Natural killer cell (primary cell): Measurements from ENCODE around the gene LNX1. TPM values are rescaled to one million over a fixed set of nuclear protein-coding genes. Genes with fewer than 3 reads are reported as not detected.

ENCODE experiments used
- ATAC-seq, 3 donors: fragments of 150-1000 bp in 2 of 3; fragments of 200-7000 bp in 1 of 3; cut with Tn5 transposase; 1 replicate in 1 of 3; 2 replicates in 2 of 3; pipeline ENCODE4 v1.10.0; 2021; ENCODE audit warnings: mild to moderate bottlenecking in 2 of 3, moderate library complexity in 2 of 3
- DNase-seq, 2 donors: peaks; one replicate each; pipeline versions ENCODE4 v3.0.0 to v3.0.0-alpha.2; 2013 to 2021; ENCODE audit warnings: mixed read lengths in 1 of 2
- H3K27ac ChIP-seq: one replicate; pipeline ENCODE4 v1.5.1; 2013; ENCODE audit warnings: mild to moderate bottlenecking, low read length
- H3K27me3 ChIP-seq: one replicate; pipeline ENCODE4 v1.6.1; 2013; ENCODE audit warnings: low read length; ENCODE audit not compliant: control insufficient read depth, insufficient read depth
- H3K36me3 ChIP-seq: one replicate; pipeline ENCODE4 v1.6.1; 2013; ENCODE audit warnings: low read length; ENCODE audit not compliant: control insufficient read depth, insufficient read depth
- H3K4me1 ChIP-seq: one replicate; pipeline ENCODE4 v1.6.1; 2013; ENCODE audit warnings: low read length; ENCODE audit not compliant: control insufficient read depth, insufficient read depth
- H3K4me3 ChIP-seq: one replicate; pipeline ENCODE4 v1.5.1; 2013; ENCODE audit warnings: low read length
- H3K9me3 ChIP-seq: one replicate; pipeline ENCODE4 v1.6.1; 2013; ENCODE audit warnings: low read length; ENCODE audit not compliant: control insufficient read depth, insufficient read depth
- H3K27ac Mint-ChIP-seq, 2 donors: one replicate each; pipeline ENCODE4 v1.8.0; 2022; ENCODE audit warnings: mild to moderate bottlenecking in 2 of 2, mixed read lengths in 2 of 2, moderate library complexity in 1 of 2
- H3K27me3 Mint-ChIP-seq, 2 donors: one replicate each; pipeline ENCODE4 v1.8.0; 2022; ENCODE audit warnings: low read depth in 2 of 2, mixed read lengths in 2 of 2
- H3K36me3 Mint-ChIP-seq: one replicate; pipeline ENCODE4 v1.8.0; 2022; ENCODE audit warnings: mixed read lengths
- H3K4me1 Mint-ChIP-seq, 2 donors: one replicate each; pipeline ENCODE4 v1.8.0; 2022; ENCODE audit warnings: mixed read lengths in 2 of 2
- H3K4me3 Mint-ChIP-seq: one replicate; pipeline ENCODE4 v1.8.0; 2022; ENCODE audit warnings: mild to moderate bottlenecking, moderate library complexity, mixed read lengths
- H3K9me3 Mint-ChIP-seq, 2 donors: one replicate each; pipeline ENCODE4 v1.8.0; 2022; ENCODE audit warnings: mixed read lengths in 2 of 2
- WGBS: methylation state at CpG from one replicate; pipeline ENCODE4 v1.1.7; 2013; ENCODE audit warnings: missing lambda C conversion rate; ENCODE audit not compliant: insufficient coverage; 5-methylcytosine and 5-hydroxymethylcytosine counted together
- intact Hi-C: fragments of 100-400 bp; cut with micrococcal nuclease; formaldehyde crosslinking; loops from one replicate; pipeline ENCODE4 v1.14.2; 2022
- total RNA-seq, 4 donors: library from RNA; stranded (reverse); fragments of 120-200 nt in 1 of 4; gene quantifications; one replicate each; pipeline versions ENCODE4 v1.2.3 to v1.2.4, GENCODE V29; 2013 to 2022
- TF ChIP-seq, protein P1 (sequence below): fragments of 200-600 bp; IDR thresholded peaks from one replicate; pipeline ENCODE4 v1.8.0; 2022; ENCODE audit warnings: antibody characterized with exemption

LNX1 gene
- total RNA-seq, 3 donors from 2014 or later (not counting 1 experiment from before 2014, with no cell fraction given), result not detected

DNA sequence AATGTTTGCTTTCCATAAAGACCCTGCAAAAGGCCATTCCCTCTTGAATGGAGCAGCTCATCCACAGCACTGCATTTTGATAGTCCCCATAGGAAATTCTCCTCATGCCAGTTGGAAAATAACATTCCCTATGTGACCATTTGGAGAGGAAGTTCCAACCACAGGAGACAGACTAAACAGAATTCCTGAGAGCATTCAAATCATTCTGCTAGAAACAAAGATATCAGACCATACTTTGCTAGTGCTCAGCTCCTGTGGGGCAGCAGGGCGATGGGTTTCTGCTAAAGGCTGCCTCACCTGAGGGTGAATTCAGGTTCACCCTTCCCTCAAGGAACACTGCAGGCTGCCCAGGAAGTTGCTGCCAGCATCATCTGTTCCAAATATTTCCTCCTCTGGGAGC is 58.8 kb downstream of the LNX1 start:
- Mint-ChIP-seq H3K27ac (no peak overlapping the region), H3K4me1 (no peaks in the 10 kb centered on the region), H3K9me3 (no peaks in the 10 kb centered on the region), H3K36me3 (no peaks in the 10 kb centered on the region), H3K4me3 (no peak overlapping the region), H3K27me3 (peaks cover 10 to 19% of the 10 kb centered on the region in 2 donors)
- TF ChIP-seq, protein P1, sequence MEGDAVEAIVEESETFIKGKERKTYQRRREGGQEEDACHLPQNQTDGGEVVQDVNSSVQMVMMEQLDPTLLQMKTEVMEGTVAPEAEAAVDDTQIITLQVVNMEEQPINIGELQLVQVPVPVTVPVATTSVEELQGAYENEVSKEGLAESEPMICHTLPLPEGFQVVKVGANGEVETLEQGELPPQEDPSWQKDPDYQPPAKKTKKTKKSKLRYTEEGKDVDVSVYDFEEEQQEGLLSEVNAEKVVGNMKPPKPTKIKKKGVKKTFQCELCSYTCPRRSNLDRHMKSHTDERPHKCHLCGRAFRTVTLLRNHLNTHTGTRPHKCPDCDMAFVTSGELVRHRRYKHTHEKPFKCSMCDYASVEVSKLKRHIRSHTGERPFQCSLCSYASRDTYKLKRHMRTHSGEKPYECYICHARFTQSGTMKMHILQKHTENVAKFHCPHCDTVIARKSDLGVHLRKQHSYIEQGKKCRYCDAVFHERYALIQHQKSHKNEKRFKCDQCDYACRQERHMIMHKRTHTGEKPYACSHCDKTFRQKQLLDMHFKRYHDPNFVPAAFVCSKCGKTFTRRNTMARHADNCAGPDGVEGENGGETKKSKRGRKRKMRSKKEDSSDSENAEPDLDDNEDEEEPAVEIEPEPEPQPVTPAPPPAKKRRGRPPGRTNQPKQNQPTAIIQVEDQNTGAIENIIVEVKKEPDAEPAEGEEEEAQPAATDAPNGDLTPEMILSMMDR, result no peak
- intact Hi-C loops, result no loop called here
- ATAC-seq (no peak), DNase-seq (no peak)
- Histone ChIP-seq H3K36me3 (no peaks in the 10 kb centered on the region), H3K27me3 (no peaks in the 10 kb centered on the region), H3K4me3 (no peak overlapping the region), H3K4me1 (no peaks in the 10 kb centered on the region), H3K9me3 (no peaks in the 10 kb centered on the region), H3K27ac (no peak overlapping the region)
- WGBS, result 87% methylated on average over 1 of the region's 1 CpG

DNA sequence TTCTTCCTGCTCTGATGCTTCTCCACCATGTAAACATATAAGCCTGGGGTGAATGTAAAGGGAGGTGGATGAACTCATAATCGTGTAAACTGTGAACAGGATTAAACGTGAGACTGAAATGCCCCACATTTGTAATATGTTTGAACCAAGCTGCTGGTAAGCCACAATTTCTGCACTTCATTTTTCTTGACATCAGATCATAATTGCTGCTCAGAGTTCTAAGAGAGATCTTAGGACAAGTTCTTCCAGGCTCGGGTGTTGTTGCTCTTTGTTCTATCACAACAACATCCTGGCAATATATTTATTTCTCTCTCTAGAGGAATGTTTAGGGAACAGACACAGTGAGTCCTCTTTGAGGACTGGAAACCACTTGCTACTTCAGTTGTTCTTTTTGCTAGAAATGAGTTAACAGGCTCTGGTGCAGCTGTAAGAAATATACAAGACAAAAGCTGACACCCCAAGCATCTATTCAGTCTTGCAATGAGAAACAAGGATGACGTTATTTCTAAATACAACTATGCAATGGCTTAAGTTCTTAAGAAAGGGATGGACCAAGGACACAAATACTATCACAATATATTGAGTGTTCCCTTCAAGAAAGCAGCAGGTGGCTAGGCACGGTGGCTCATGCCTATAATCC is 59.6 kb downstream of the LNX1 start:
- no peak for ATAC-seq
- peaks cover 10 to 15% of the 10 kb centered on the region in 2 donors for H3K27me3 Mint-ChIP-seq

DNA sequence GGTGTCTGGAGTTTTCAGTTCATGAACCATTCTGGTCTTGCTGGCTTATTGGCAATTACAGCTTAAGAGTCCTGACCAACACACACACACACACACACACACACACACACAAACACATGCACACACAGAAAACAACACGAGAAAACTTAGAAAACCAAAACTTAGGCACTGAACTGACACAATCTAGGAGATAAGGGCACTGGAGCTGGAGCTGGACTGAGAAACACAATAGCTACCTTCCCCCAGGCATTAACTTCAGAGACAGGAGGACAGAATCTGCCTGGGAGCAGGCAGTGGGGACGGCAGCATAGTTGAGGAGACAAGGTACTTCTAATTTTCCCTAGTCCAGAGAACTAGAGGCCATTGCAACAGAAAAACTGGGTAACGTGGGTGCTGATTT is 62.3 kb downstream of the LNX1 start:
- Histone ChIP-seq H3K4me3 (no peak overlapping the region), H3K9me3 (no peaks in the 10 kb centered on the region), H3K27ac (no peak overlapping the region), H3K27me3 (no peaks in the 10 kb centered on the region), H3K4me1 (no peaks in the 10 kb centered on the region), H3K36me3 (no peaks in the 10 kb centered on the region)
- TF ChIP-seq, protein P1, result no peak
- no peak overlapping the region for H3K4me3 Mint-ChIP-seq
- H3K9me3 Mint-ChIP-seq, result no peaks in the 10 kb centered on the region
- H3K4me1 Mint-ChIP-seq, result no peaks in the 10 kb centered on the region
- no peak overlapping the region for H3K27ac Mint-ChIP-seq
- WGBS, result 85% methylated on average over 3 of the region's 3 CpGs
- peaks cover 8 to 9% of the 10 kb centered on the region in 2 donors for H3K27me3 Mint-ChIP-seq
- ATAC-seq, result no peak
- intact Hi-C loops, result no loop called here
- H3K36me3 Mint-ChIP-seq, result no peaks in the 10 kb centered on the region
- DNase-seq, result no peak

More for the DNA sequence above, 59.6 kb downstream of the LNX1 start:
- no peaks in the 10 kb centered on the region for H3K9me3 ChIP-seq
- no peak overlapping the region for H3K27ac Mint-ChIP-seq
- no peaks in the 10 kb centered on the region for H3K4me1 Mint-ChIP-seq
- H3K9me3 Mint-ChIP-seq, result no peaks in the 10 kb centered on the region
- no peaks in the 10 kb centered on the region for H3K36me3 ChIP-seq
- no peak overlapping the region for H3K4me3 ChIP-seq
- intact Hi-C loops, result no loop called here
- H3K27me3 ChIP-seq, result no peaks in the 10 kb centered on the region
- TF ChIP-seq, protein P1, result no peak
- H3K36me3 Mint-ChIP-seq, result no peaks in the 10 kb centered on the region
- no peak overlapping the region for H3K27ac ChIP-seq
- no peak overlapping the region for H3K4me3 Mint-ChIP-seq
- no peaks in the 10 kb centered on the region for H3K4me1 ChIP-seq
- 70% methylated on average over 5 of the region's 5 CpGs for WGBS
- DNase-seq, result no peak

DNA sequence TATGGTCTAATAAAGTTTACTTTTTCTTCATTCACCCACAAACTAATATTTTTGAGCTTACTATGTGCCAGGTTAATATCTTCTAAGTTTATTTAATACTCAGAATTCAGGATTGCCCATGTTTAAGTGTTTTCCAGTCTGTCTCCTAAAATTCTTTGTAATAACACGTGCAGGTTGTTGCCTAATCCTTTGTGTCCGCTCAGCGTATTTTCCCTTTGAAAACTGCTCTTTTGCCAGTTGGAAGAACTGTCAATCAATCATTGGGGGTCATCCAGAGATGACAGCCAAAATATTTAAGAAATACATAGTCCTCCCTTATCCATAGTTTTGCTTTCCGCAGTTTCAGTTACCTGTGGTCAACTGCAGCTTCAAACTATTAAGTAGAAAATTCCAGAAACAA is 63.4 kb downstream of the LNX1 start:
- H3K36me3 ChIP-seq, result no peaks in the 10 kb centered on the region
- TF ChIP-seq, protein P1, result no peak
- H3K4me3 ChIP-seq, result no peak overlapping the region
- no peaks in the 10 kb centered on the region for H3K36me3 Mint-ChIP-seq
- H3K9me3 ChIP-seq, result no peaks in the 10 kb centered on the region
- no peak overlapping the region for H3K4me3 Mint-ChIP-seq
- H3K27ac Mint-ChIP-seq, result no peak overlapping the region
- peaks cover 8 to 9% of the 10 kb centered on the region in 2 donors for H3K27me3 Mint-ChIP-seq
- no peaks in the 10 kb centered on the region for H3K4me1 ChIP-seq
- DNase-seq (no peak), ATAC-seq (no peak)
- intact Hi-C loops, result no loop called here
- no peaks in the 10 kb centered on the region for H3K4me1 Mint-ChIP-seq
- H3K9me3 Mint-ChIP-seq, result no peaks in the 10 kb centered on the region
- H3K27ac ChIP-seq, result no peak overlapping the region
- no peaks in the 10 kb centered on the region for H3K27me3 ChIP-seq
- 95% methylated on average over 4 of the region's 4 CpGs for WGBS
